K562 (cell line): ENCODE results near the gene NDFIP1. TPM values are rescaled to one million over a fixed set of nuclear protein-coding genes. Genes with fewer than 3 reads are reported as not detected.
A peak's percentile ranks its signal among the peaks of the same experiment; 100 is the strongest.

Experiments used
- ATAC-seq: fragments of 200-7000 bp; cut with Tn5 transposase; 3 replicates; pipeline ENCODE4 v1.9.1; 2020; ENCODE audit warnings: moderate library complexity
- BruUV-seq: library from RNA; stranded (reverse); fragments of 400-500 nt; replicated peaks from 2 replicates; lab custom pipeline; 2021; lab: Mats Ljungman, UMichigan
- CTCF ChIA-PET: fragments of 300-600 bp; formaldehyde crosslinking; extraction: SDS; loops from one replicate; lab custom pipeline; 2021; ENCODE audit warnings: low intra/inter-chr PET ratio; lab: Yijun Ruan, JAX
- POLR2A ChIA-PET: fragments of 300-600, 350-650 bp; sonication (Branson Sonifier 250); formaldehyde crosslinking; extraction: SDS; loops from one replicate; lab custom pipeline; 2021; ENCODE audit warnings: antibody characterized with exemption, inconsistent platforms; lab: Yijun Ruan, JAX
- DNase-seq, 4 experiments: peaks; one replicate each; pipeline versions ENCODE4 v3.0.0 to v3.0.0-alpha.2; 2011 to 2018; ENCODE audit warnings: low spot score in 3 of 4, mixed read lengths in 3 of 4; ENCODE audit errors: extremely low read depth in 1 of 4
- FAIRE-seq: peaks from 2 replicates; lab custom pipeline; 2011; peaks lifted over from hg19 to GRCh38; lab: Jason Lieb, UNC
- H2AFZ ChIP-seq: 2 replicates; pipeline ENCODE4 v1.6.0; 2011; ENCODE audit warnings: low read depth, low read length, control low read depth, inconsistent platforms
- H3K27ac ChIP-seq: fragments of 200-600 bp; 3 replicates; pipeline ENCODE4 v1.8.0; 2011; ENCODE audit warnings: low read depth, mild to moderate bottlenecking, control low read depth, inconsistent platforms, low read length, moderate library complexity, mixed read lengths; ENCODE audit errors: extremely low read depth
- H3K27me3 ChIP-seq, 2 experiments: fragments of 300-600 bp in 1 of 2; 2 replicates in 1 of 2; 3 replicates in 1 of 2; pipeline versions ENCODE4 v1.6.0 to v1.8.0; 2011; ENCODE audit warnings: inconsistent platforms in 2 of 2, low read length in 2 of 2, mild to moderate bottlenecking in 1 of 2, mixed read lengths in 1 of 2, moderate library complexity in 1 of 2; ENCODE audit not compliant: control insufficient read depth in 2 of 2, insufficient read depth in 2 of 2
- H3K36me3 ChIP-seq: fragments of 300-600 bp; 3 replicates; pipeline ENCODE4 v1.8.0; 2011; ENCODE audit warnings: mild to moderate bottlenecking, low read length, inconsistent platforms; ENCODE audit not compliant: control insufficient read depth, insufficient read depth
- H3K4me1 ChIP-seq, 2 experiments: fragments of 200-600 bp in 1 of 2; replicated peaks in 1 of 2; 2 replicates in 1 of 2; 3 replicates in 1 of 2; pipeline versions ENCODE4 v1.5.1 to v1.8.0; 2011; ENCODE audit warnings: inconsistent platforms in 2 of 2, low read length in 2 of 2, mild to moderate bottlenecking in 1 of 2, mixed read lengths in 1 of 2, moderate library complexity in 1 of 2; ENCODE audit not compliant: control insufficient read depth in 2 of 2, insufficient read depth in 2 of 2
- H3K4me2 ChIP-seq: 2 replicates; pipeline ENCODE4 v1.6.1; 2011; ENCODE audit warnings: low read length, control low read depth, inconsistent platforms, mixed read lengths; ENCODE audit not compliant: insufficient read depth
- H3K4me3 ChIP-seq: fragments of 200-600 bp; sonication (generic), shearing (Covaris generic); 2 replicates; pipeline ENCODE4 v1.5.1; 2016; ENCODE audit warnings: control low read depth, inconsistent platforms
- H3K79me2 ChIP-seq: fragments of 200-600 bp; 3 replicates; pipeline ENCODE4 v1.8.0; 2011; ENCODE audit warnings: low read length, inconsistent platforms; ENCODE audit not compliant: control insufficient read depth, insufficient read depth
- H3K9ac ChIP-seq, 2 experiments: 2 replicates each; pipeline versions ENCODE4 v1.6.0 to v1.6.1; 2011; ENCODE audit warnings: low read depth in 2 of 2, low read length in 2 of 2, control low read depth in 1 of 2, inconsistent platforms in 1 of 2, mild to moderate bottlenecking in 1 of 2, mixed read lengths in 1 of 2; ENCODE audit not compliant: insufficient read depth in 1 of 2
- H3K9me1 ChIP-seq: one replicate; pipeline ENCODE4 v1.6.0; 2011; ENCODE audit warnings: inconsistent platforms, mild to moderate bottlenecking, low read length, moderate library complexity; ENCODE audit not compliant: control insufficient read depth, insufficient read depth
- H3K9me3 ChIP-seq: replicated peaks from 2 replicates; pipeline ENCODE4 v1.5.1; 2011; ENCODE audit warnings: low read depth, low read length, inconsistent platforms; ENCODE audit not compliant: control insufficient read depth, insufficient read depth
- H4K20me1 ChIP-seq: replicated peaks from 2 replicates; pipeline ENCODE4 v1.6.1; 2011; ENCODE audit warnings: low read length, inconsistent platforms, mixed read lengths; ENCODE audit not compliant: control insufficient read depth, insufficient read depth
- MBD1 ChIP-seq: fragments of 250-450 bp; sonication (Bioruptor Pico); IDR thresholded peaks from 2 replicates; pipeline ENCODE4 v1.8.0; 2022; ENCODE audit warnings: inconsistent platforms
- MNT ChIP-seq, 2 experiments: fragments of 450-650 bp; conservative IDR thresholded peaks; 2 replicates each; pipeline ENCODE4 v1.6.1; 2017; ENCODE audit warnings: mild to moderate bottlenecking in 2 of 2, moderate library complexity in 2 of 2
- MYC ChIP-seq, 2 experiments: fragments of 250-450 bp in 1 of 2; sonication (Bioruptor Pico) in 1 of 2; IDR thresholded peaks; 2 replicates each; pipeline versions ENCODE4 v1.5.1 to v1.6.1; 2012 to 2021; ENCODE audit warnings: low read depth in 2 of 2, borderline replicate concordance in 1 of 2, improper control_type of control experiment in 1 of 2, low read length in 1 of 2, mild to moderate bottlenecking in 1 of 2, moderate library complexity in 1 of 2
- NR2C2 ChIP-seq, 2 experiments: fragments of 200-800 bp in 1 of 2; sonication (Bioruptor generic) in 1 of 2; sonication (generic) in 1 of 2; formaldehyde crosslinking in 1 of 2; IDR thresholded peaks; 2 replicates each; pipeline versions ENCODE4 v1.6.1 to v1.8.0; 2016 to 2022; ENCODE audit warnings: mild to moderate bottlenecking in 1 of 2, missing compliant biosample characterization in 1 of 2, missing genetic modification characterization in 1 of 2, missing genetic modification reagents in 1 of 2
- NR2F6 ChIP-seq: fragments of 450-650 bp; formaldehyde crosslinking; IDR thresholded peaks from 2 replicates; pipeline ENCODE4 v1.4.0; 2020; ENCODE audit warnings: mild to moderate bottlenecking
- ZNF507 ChIP-seq: conservative IDR thresholded peaks from 2 replicates; pipeline ENCODE4 v1.6.1; 2017; ENCODE audit warnings: missing genetic modification characterization, missing compliant biosample characterization
- WGBS: fragments of 100-300 bp; shearing (Covaris generic); methylation state at CpG from one replicate; pipeline ENCODE4 v1.1.6; 2016; ENCODE audit warnings: low coverage, mixed read lengths; ENCODE audit not compliant: insufficient coverage; ENCODE audit errors: missing lambda C conversion rate; 5-methylcytosine and 5-hydroxymethylcytosine counted together
- in situ Hi-C: fragments of 300-500 bp; cut with MboI; formaldehyde crosslinking; loops from 4 replicates; pipeline ENCODE4 v1.15.0; 2018; ENCODE audit warnings: inconsistent platforms, mixed read lengths
- intact Hi-C: fragments of 100-400 bp; cut with micrococcal nuclease; formaldehyde crosslinking; loops from 2 replicates; pipeline ENCODE4 v1.14.2; 2022
- polyA plus RNA-seq, 8 experiments: library from polyadenylated mRNA; depleted of rRNA in 4 of 8; stranded (reverse) in 5 of 8; unstranded in 3 of 8; fragments of >200 nt; fragmentation: Nextera tagmentation in 2 of 8; fragmentation: Illumina TruSeq in 1 of 8; extraction: Ambion mirVana in 2 of 8; extraction: Trizol in 1 of 8; gene quantifications; 2 replicates each; pipeline versions ENCODE4 v1.2.1 to v1.2.3, GENCODE V29; 2011 to 2014; ENCODE audit warnings: inconsistent platforms in 1 of 8, missing spikeins in 1 of 8
- total RNA-seq, 7 experiments: library from RNA; depleted of rRNA in 6 of 7; stranded (reverse); fragments of >200 nt in 6 of 7; fragmentation: Illumina TruSeq in 2 of 7; extraction: Trizol in 2 of 7; gene quantifications; 2 replicates each; pipeline versions ENCODE4 v1.2.1 to v1.2.3, GENCODE V29; 2011 to 2021; ENCODE audit warnings: low replicate concordance in 1 of 7

The NDFIP1 gene
- total and polyA plus RNA-seq, 9 of the 15 experiments (the other 6 are each of a cell fraction or from before 2014, with no cell fraction given), result 5.3 to 37.5 (median 31.9) TPM

DNA sequence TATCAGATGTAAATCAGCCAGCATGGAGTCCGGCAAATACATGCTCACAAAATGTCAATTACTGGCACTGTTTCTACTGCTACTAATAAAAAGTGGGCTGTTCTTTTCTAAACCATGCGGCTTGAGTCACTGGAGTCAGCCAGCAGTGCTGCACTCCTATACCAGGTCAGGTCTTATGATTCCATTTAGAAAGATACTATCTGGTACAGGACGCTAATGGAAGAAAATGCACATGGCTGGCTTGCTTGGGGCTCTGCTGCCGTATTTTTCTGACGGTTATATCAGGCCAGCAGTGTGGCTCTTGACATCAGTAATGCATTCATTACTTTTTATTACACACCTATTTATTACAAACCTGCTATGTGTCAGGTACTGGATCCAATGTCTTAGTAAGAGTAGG is 74.3 kb downstream of the NDFIP1 start:
- no TSS peak for BruUV-seq
- H3K4me3 ChIP-seq, result no peak overlapping the region
- no peaks in the 10 kb centered on the region for H3K79me2 ChIP-seq
- POLR2A ChIA-PET, result no interaction called here
- in situ Hi-C loops (no loop called here), intact Hi-C loops (no loop called here)
- no peak for FAIRE-seq
- WGBS, result 5% methylated on average over 5 of the region's 5 CpGs
- peaks cover 6 to 7% of the 10 kb centered on the region in 2 experiments; a peak in 4 of 5 replicates for H3K4me1 ChIP-seq
- H2AFZ ChIP-seq, result no peak overlapping the region
- no peaks in the 10 kb centered on the region for H3K9me1 ChIP-seq
- TF ChIP-seq MNT (conservative IDR thresholded peaks at IDR 0.05) (no peak), MYC (IDR thresholded peaks at IDR 0.05; ENCODE audit: low read depth, low read length) (peak; percentile 51; the same call in 1 of the 2 replicates), MYC (CRISPR knock-in tag; IDR thresholded peaks at IDR 0.05; ENCODE audit: borderline replicate concordance, low read depth) (no peak), NR2C2 (CRISPR knock-in tag; IDR thresholded peaks at IDR 0.05) (no peak), NR2C2 (tag; IDR thresholded peaks at IDR 0.05) (no peak), ZNF507 (tag) (no peak), MBD1 (no peak), NR2F6 (no peak)
- no peak for DNase-seq
- H3K4me2 ChIP-seq, result no peak overlapping the region
- CTCF ChIA-PET, result interaction anchor here (0.6 kb wide), 1 partner anchor 36 kb away, joined by 3 read pairs; no protein-coding TSS in a partner anchor
- peaks cover 5% of the 10 kb centered on the region; the same call in 1 of the 2 replicates for H4K20me1 ChIP-seq
- no peaks in the 10 kb centered on the region for H3K36me3 ChIP-seq
- H3K9me3 ChIP-seq, result no peaks in the 10 kb centered on the region
- no peak; the same call in 2 of the 3 replicates for ATAC-seq
- peaks cover 25 to 39% of the 10 kb centered on the region in 2 experiments; a peak in 4 of 5 replicates for H3K27me3 ChIP-seq
- no peak overlapping the region for H3K27ac ChIP-seq
- no peak overlapping the region for H3K9ac ChIP-seq
